ENCODE measurements around the gene GJB6.

GJB6 gene

DNA sequence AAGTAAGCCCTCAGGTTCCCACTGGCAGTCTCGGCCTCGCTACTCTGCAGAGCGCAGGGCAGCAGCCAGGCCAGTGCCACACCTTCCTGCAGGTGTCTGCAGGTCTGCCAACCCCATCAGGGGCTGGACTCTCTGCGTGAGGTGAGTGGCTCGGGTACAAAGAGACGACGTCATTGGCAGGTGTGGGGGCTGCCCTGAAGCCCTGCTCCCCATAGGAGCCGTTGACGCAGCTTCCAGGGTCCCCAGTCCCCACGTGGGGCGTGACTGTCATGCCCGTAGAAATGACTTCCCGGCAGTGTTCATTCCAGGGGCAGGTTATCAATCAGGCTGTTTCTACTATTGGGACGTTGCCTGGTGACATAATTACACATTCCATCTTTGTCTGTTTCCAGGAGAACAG lies 15.3 kb upstream of the GJB6 start:
- no peak for DNase-seq (ENCODE audit: insufficient read length, low spot score)
- TF ChIP-seq, protein P1, sequence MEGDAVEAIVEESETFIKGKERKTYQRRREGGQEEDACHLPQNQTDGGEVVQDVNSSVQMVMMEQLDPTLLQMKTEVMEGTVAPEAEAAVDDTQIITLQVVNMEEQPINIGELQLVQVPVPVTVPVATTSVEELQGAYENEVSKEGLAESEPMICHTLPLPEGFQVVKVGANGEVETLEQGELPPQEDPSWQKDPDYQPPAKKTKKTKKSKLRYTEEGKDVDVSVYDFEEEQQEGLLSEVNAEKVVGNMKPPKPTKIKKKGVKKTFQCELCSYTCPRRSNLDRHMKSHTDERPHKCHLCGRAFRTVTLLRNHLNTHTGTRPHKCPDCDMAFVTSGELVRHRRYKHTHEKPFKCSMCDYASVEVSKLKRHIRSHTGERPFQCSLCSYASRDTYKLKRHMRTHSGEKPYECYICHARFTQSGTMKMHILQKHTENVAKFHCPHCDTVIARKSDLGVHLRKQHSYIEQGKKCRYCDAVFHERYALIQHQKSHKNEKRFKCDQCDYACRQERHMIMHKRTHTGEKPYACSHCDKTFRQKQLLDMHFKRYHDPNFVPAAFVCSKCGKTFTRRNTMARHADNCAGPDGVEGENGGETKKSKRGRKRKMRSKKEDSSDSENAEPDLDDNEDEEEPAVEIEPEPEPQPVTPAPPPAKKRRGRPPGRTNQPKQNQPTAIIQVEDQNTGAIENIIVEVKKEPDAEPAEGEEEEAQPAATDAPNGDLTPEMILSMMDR (IDR thresholded peaks at IDR 0.05; ENCODE audit: insufficient read depth, missing control alignments): no peak
- no peak for FAIRE-seq

DNA sequence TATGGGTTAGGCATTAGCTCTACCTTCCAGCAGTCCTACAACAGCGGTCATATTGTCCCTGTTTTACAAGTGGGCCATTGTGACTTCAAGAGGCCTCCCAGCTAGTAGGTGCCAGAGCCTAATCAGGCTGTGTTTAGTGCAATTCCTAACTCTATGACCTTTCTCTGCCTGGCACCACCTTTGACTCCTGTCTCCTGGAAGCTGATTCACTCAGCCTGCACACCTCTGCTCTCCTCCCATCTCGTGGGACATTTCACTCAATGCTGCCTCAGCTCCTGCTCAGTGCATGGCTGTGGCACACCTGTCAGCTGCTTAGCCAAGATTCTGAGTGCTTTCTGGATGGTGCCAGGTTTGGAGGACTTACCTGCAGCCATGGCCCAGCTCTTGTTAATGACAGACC lies 9.5 kb upstream of the GJB6 start:
- FAIRE-seq (no peak), DNase-seq (ENCODE audit: insufficient read length, low spot score) (no peak)
- TF ChIP-seq, protein P1 (IDR thresholded peaks at IDR 0.05; ENCODE audit: insufficient read depth, missing control alignments): no peak

DNA sequence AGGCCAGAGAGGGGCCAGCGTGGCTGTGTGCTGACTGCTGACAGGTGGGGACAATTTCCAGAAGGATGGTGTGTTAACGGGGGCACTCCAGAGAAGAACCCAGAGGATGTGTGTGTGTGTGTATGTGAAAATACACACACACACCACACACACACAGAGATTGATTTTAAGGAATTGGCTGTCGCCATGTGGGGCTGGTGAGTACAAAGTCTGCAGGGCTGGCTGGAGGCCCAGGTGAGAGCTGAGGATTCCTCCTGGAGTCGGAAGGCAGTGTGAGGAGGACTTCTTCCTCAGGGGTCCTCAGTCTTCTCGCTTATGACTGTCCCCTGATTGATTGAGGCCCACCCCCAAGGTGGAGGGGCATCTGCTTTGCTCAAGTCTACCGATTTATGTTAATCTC lies 7.6 kb upstream of the GJB6 start:
- TF ChIP-seq, protein P1 (IDR thresholded peaks at IDR 0.05; ENCODE audit: insufficient read depth, missing control alignments): no peak
- FAIRE-seq: no peak
- no peak for DNase-seq (ENCODE audit: insufficient read length, low spot score)

DNA sequence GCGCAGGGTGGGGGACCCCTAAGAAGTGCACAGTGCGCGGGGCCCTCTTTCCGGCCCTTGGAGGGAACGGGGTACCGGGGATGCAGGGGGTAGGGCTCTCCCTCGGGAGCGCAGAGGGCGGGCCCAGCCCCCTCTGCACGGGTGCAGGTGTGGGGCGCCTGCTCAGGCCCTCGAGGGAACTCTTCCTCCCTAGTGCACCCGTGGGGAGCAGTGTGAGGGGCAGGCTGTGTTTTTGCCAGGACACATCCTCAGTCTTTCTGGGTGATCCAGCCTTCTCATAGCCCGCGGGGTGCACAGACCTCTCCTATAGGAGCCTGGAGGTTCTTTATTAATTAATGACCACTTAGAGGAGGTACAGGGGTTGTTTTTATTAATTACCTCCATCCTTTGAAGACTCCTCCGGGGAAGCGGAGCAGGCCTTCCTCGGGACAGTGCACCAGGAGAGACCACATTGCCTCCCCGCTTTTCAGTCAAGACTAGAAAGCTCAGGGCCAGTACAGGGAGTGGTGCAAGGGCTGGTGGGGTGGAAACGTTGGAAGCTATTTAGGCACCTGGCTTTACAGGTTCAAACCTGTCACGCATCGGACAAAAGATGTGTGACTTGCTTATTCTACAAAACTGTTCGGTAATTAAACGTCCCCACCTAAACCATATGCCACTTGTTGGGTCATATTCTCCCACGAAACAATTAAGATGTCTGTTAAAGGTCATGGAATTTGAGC lies 598 bp upstream of the GJB6 start:
- no peak for FAIRE-seq
- DNase-seq (ENCODE audit: insufficient read length, low spot score): no peak
- TF ChIP-seq, protein P1 (IDR thresholded peaks at IDR 0.05; ENCODE audit: insufficient read depth, missing control alignments): no peak

DNA sequence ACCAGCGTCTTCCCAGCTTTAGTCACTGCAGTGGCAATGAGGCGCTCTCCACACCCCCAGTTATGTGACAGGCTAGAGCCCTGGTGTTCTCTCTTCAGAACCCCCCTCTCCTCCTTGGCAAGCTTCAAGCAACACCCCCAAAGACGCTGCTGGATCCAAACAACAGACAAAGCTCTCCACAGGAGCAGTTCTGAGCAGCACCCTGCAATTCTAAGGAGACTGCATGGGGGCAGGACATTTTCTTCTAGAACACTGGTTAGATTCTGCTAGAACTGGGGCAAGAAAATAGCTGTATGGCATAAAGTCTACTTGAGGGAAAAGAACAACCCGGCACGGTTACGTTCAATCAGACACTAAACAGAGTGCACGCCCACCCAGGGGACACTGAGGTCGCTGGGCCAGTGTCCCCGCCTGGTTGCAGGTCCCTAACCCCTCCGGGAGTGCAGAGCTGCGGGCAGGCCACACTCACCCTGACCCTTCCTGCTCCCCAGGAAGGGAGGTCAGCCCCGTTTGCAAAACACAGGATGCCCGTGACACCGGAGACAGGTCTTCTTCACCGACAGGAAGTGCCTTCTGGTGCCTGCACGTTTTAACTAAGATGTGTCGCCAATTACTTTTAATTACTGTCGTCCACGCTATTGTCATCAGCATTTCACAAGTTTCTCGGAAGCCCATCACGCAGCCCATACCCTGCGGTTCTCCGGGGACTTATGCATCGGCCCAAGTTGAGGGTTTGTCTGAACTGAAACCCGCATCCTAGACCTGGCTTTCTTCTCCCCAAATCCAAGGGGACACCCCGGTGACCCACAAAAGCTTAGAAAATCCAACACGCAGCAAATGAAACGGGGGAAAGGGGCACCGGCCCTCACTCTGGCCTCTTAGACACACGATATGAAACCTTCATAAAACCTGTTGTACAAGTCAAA lies 943 bp downstream of the GJB6 start:
- no peak for DNase-seq (ENCODE audit: insufficient read length, low spot score)
- TF ChIP-seq, protein P1 (IDR thresholded peaks at IDR 0.05; ENCODE audit: insufficient read depth, missing control alignments): no peak
- FAIRE-seq: no peak

DNA sequence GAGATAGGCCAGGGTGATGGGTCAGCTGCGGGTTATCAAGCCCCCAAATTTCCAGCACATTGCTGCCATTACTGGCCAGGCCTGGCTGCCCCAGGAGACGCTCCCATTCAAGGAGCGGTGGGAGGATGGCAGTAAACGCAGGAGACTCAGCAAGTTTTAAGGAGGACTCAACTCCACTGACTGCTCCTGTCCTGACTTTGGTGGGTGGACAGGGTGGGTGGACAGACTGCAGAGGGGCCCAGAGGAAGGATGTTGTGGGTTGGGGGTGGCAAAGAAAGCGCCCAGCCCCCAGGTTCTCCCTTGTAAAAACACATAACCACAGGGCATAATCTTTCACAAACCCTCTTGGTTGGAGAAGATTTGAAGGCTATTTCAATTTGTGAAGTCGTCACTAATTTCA lies 4.4 kb downstream of the GJB6 start:
- TF ChIP-seq, protein P1 (IDR thresholded peaks at IDR 0.05; ENCODE audit: insufficient read depth, missing control alignments): no peak
- DNase-seq (ENCODE audit: insufficient read length, low spot score): no peak
- no peak for FAIRE-seq

DNA sequence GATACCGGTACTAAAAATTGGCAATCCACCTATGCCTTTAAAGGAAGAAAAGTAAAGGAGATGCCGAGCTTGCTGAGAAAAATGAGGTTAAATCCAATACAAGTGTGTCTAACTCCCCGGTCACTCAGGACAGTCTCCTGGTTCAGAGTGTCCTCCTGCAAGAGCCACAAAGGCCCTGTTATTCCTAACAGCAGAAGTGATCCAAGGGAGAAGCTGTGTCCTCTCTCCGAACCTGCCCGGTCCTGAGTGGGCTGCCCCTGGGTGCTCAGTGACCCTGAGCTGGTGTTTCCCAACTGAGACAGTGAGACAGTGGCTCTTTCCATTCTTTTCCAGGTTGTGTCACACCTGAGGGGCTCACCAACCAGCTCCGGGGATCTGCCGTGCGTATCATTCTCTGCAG lies 4.8 kb downstream of the GJB6 start:
- TF ChIP-seq, protein P1 (IDR thresholded peaks at IDR 0.05; ENCODE audit: insufficient read depth, missing control alignments): no peak
- DNase-seq (ENCODE audit: insufficient read length, low spot score): no peak
- FAIRE-seq: no peak
